Prostate gland (tissue), 2 donors: ENCODE measurements around the gene ASB11. TPM values are rescaled to one million over a fixed set of nuclear protein-coding genes. Genes with fewer than 3 reads are reported as not detected.
"Not testable (repeated sequence)": the region's sequence is repeated elsewhere in the genome, so short reads cannot be mapped to it uniquely, and the experiment has no call there.

Experiments
- DNase-seq: peaks from one replicate; pipeline ENCODE4 v3.0.0-alpha.2; 2019; ENCODE audit warnings: low spot score
- H3K27ac ChIP-seq, 2 donors: fragments of 200-600 bp; sonication (generic); 2 replicates each; pipeline ENCODE4 v1.5.1; 2017 to 2019
- H3K27me3 ChIP-seq: fragments of 200-600 bp; sonication (generic); replicated peaks from 2 replicates; pipeline ENCODE4 v1.5.1; 2019; ENCODE audit not compliant: insufficient read depth
- H3K36me3 ChIP-seq, 2 donors: fragments of 200-600 bp; sonication (generic); 1 replicate in 1 of 2; 2 replicates in 1 of 2; pipeline versions ENCODE4 v1.5.1 to v1.8.1; 2017 to 2019
- H3K4me1 ChIP-seq: fragments of 200-600 bp; sonication (generic); replicated peaks from 2 replicates; pipeline ENCODE4 v1.5.1; 2019
- H3K4me3 ChIP-seq, 2 donors: fragments of 200-600 bp; sonication (generic); 2 replicates each; pipeline ENCODE4 v1.5.1; 2017 to 2019
- H3K9me3 ChIP-seq: fragments of 200-600 bp; sonication (generic); 2 replicates; pipeline ENCODE4 v1.5.1; 2017
- CTCF ChIP-seq, 4 experiments: fragments of 200-600 bp in 2 of 4; fragments of 450-650 bp in 2 of 4; sonication (generic) in 2 of 4; IDR thresholded peaks; 1 replicate in 3 of 4; 2 replicates in 1 of 4; pipeline ENCODE4 v1.5.1; 2016 to 2019; ENCODE audit warnings: antibody characterized with exemption in 4 of 4, mild to moderate bottlenecking in 2 of 4, moderate library complexity in 2 of 4
- POLR2A ChIP-seq: fragments of 450-650 bp; IDR thresholded peaks from one replicate; pipeline ENCODE4 v1.6.1; 2016; ENCODE audit warnings: antibody characterized with exemption, mild to moderate bottlenecking
- POLR2AphosphoS5 ChIP-seq: sonication (generic); formaldehyde crosslinking; IDR thresholded peaks from one replicate; pipeline ENCODE4 v1.6.1; 2017; ENCODE audit warnings: antibody characterized with exemption
- WGBS: methylation state at CpG from one replicate; pipeline ENCODE4 v1.1.5; 2018; 5-methylcytosine and 5-hydroxymethylcytosine counted together
- intact Hi-C: fragments of 100-400 bp; cut with DNase I; formaldehyde crosslinking; loops from one replicate; pipeline ENCODE4 v1.14.2; 2022
- total RNA-seq, 2 donors: library from RNA; depleted of rRNA; stranded (reverse); fragments of >200 nt; gene quantifications; one replicate each; pipeline ENCODE4 v1.1.0, GENCODE V29; 2016

ASB11 gene
- total RNA-seq, 2 donors from 2014 or later, result 0.46 TPM; not detected in 1

- H3K36me3 ChIP-seq, result no peaks in the 10 kb centered on the region
- H3K27me3 ChIP-seq, result no peaks in the 10 kb centered on the region
- H3K4me1 ChIP-seq, result no peaks in the 10 kb centered on the region
- no peaks in the 10 kb centered on the region for H3K9me3 ChIP-seq
- WGBS, result 31% methylated on average over 1 of the region's 1 CpG
- TF ChIP-seq POLR2A (no peak), POLR2AphosphoS5 (no peak), CTCF (IDR thresholded peaks at IDR 0.05) (no peak)
- intact Hi-C loops, result no loop called here
- H3K27ac ChIP-seq, result no peak overlapping the region
- H3K4me3 ChIP-seq, result no peak overlapping the region
- no peak for DNase-seq
Observed at GRCh38 chrX:15277604-15278003, 37.8 kb downstream of the ASB11 start.

- Histone ChIP-seq H3K4me3 (no peak overlapping the region), H3K27me3 (no peaks in the 10 kb centered on the region), H3K27ac (no peak overlapping the region), H3K36me3 (no peaks in the 10 kb centered on the region), H3K9me3 (no peaks in the 10 kb centered on the region), H3K4me1 (no peaks in the 10 kb centered on the region)
- TF ChIP-seq POLR2A (no peak), POLR2AphosphoS5 (no peak), CTCF (IDR thresholded peaks at IDR 0.05) (no peak)
- no peak for DNase-seq
- WGBS, result 96% methylated on average over 2 of the region's 2 CpGs
- intact Hi-C loops, result no loop called here
Observed at GRCh38 chrX:15274946-15275345, 40.5 kb downstream of the ASB11 start.

GRCh38 chrX:15273275-15273674, 42.2 kb downstream of the ASB11 start:
- WGBS, result 96% methylated on average over 10 of the region's 10 CpGs

GRCh38 chrX:15271757-15272156, 43.7 kb downstream of the ASB11 start:
- no peak for DNase-seq
- WGBS, result 43% methylated on average over 1 of the region's 1 CpG
- Histone ChIP-seq H3K27ac (no peak overlapping the region), H3K9me3 (no peaks in the 10 kb centered on the region), H3K27me3 (no peaks in the 10 kb centered on the region), H3K4me1 (no peaks in the 10 kb centered on the region), H3K4me3 (no peak overlapping the region), H3K36me3 (no peaks in the 10 kb centered on the region)
- intact Hi-C loops, result no loop called here
- TF ChIP-seq POLR2AphosphoS5 (no peak), POLR2A (no peak)

More at GRCh38 chrX:15273275-15273674, 42.2 kb downstream of the ASB11 start:
- H3K4me1 ChIP-seq, H3K27ac ChIP-seq, H3K9me3 ChIP-seq, intact Hi-C loops, H3K4me3 ChIP-seq, H3K27me3 ChIP-seq, DNase-seq, H3K36me3 ChIP-seq: not testable (repeated sequence)

GRCh38 chrX:15269618-15270521, 45.6 kb downstream of the ASB11 start, which contains the start of gene ASB9:
Gene ASB9 (minus strand): TSS chrX:15270083. CDS start chrX:15269874, 209 bp downstream.
- Histone ChIP-seq H3K4me1 (no peaks in the 10 kb centered on the region), H3K27ac (no peak within 1 kb of the TSS), H3K9me3 (no peaks in the 10 kb centered on the region), H3K4me3 (no peak within 1 kb of the TSS), H3K27me3 (no peaks in the 10 kb centered on the region), H3K36me3 (no peaks in the 10 kb centered on the region)
- peak; percentile 13 for DNase-seq
- intact Hi-C loops, result no loop called here
- WGBS, result 17% methylated on average over 12 of the region's 15 CpGs
- TF ChIP-seq POLR2AphosphoS5 (no peak), POLR2A (no peak), CTCF (IDR thresholded peaks at IDR 0.05) (no peak)

GRCh38 chrX:15269120-15269519, 46.3 kb downstream of the ASB11 start:
- intact Hi-C loops, result no loop called here
- Histone ChIP-seq H3K27me3 (no peaks in the 10 kb centered on the region), H3K4me1 (no peaks in the 10 kb centered on the region), H3K27ac (no peak overlapping the region), H3K36me3 (no peaks in the 10 kb centered on the region), H3K4me3 (no peak overlapping the region), H3K9me3 (no peaks in the 10 kb centered on the region)
- 75% methylated on average over 1 of the region's 1 CpG for WGBS
- TF ChIP-seq POLR2A (no peak), CTCF (IDR thresholded peaks at IDR 0.05) (no peak), POLR2AphosphoS5 (no peak)
- DNase-seq, result no peak
